SK-N-MC (cell line): ENCODE results near the gene AURKB.

ENCODE experiments used
- EZH2 ChIP-seq: fragments of 200-600 bp; sonication (generic); IDR thresholded peaks from one replicate; pipeline ENCODE4 v1.6.1; 2017; ENCODE audit warnings: antibody characterized with exemption
- FOXP2 ChIP-seq: optimal IDR thresholded peaks from 2 replicates; pipeline ENCODE3; 2011; ENCODE audit warnings: mild to moderate bottlenecking, moderate library complexity; ENCODE audit not compliant: insufficient read depth; ENCODE audit errors: extremely low read length, control extremely low read depth
- POLR2AphosphoS5 ChIP-seq: IDR thresholded peaks from 2 replicates; pipeline ENCODE4 v1.6.1; 2012; ENCODE audit warnings: mild to moderate bottlenecking, low read depth, low read length, borderline replicate concordance

DNA sequence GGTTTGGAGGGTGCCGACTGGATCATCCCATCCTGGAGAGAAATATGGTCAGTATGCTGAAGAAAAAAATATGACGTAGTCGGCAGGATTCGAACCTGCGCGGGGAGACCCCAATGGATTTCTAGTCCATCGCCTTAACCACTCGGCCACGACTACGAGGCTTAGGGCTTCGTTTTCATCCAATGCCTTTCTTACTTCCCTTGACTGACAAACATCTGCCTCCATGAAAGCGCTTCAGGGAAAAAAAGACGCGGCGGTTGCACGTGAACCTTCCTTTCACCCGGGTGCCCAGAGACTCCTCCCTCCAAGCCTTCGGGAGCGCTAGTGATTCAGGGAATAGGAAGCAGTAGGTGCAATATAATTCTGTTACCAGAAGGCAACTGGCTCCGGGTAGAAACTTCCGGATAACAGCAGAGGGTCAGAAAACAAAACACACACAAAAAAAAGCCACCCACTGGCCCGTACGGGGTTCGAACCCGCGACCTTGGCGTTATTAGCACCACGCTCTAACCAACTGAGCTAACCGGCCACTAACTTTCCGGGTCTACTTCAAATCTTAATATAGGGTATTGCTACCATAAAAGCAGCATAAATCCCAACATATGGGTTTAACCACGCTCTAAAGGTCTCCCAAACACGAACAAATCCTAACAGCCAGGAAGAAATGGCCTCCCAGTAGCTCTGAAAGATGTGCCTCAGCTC is 16.3 kb upstream of the AURKB start:
- peak; percentile 79 for TF ChIP-seq POLR2AphosphoS5
- TF ChIP-seq EZH2, result no peak
- no peak for TF ChIP-seq FOXP2
